ENCODE measurements around the gene DENND1B. TPM values are rescaled to one million over a fixed set of nuclear protein-coding genes. Genes with fewer than 3 reads are reported as not detected.

Gene DENND1B
- total and polyA plus RNA-seq, 2 donors (not counting 1 experiment from before 2014, with no cell fraction given) = 4.3 to 25.4 TPM

DNA sequence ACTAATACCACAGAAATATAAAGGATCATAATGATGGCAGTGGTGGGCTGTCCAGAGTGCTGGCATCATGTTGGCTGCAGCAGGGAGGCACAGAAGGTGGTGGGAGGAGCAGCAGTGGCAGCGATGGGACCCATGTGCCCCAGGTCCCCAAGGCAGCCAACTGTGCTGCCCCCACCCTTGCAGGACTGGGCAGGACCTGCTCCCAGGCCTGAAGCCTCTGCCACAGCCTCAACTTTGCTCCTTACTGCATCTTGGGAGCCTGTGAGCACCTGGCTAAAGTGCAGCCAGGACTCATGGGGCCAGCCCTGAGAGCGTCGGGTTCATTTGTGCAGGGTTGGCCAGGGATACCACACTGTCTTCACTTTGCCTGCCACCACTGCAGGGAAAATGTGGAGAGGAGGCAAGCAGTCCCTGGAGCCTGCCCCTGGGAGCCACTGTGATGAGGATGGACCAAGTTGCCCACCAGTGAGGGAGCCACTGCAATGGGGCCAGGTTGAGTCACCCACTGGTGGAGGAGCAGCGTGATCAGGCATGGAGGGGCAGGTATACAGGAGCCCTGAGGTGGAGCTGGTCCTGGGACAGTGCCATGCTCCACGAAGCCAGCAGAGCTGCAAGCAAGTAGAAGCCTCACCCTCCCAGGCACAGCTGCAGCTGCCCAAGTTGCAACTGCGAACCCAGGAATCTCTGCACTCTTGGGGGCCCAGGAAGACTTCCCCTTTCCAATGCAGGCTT, 25.3 kb upstream of the DENND1B start:
- DNase-seq = no peak
- Histone ChIP-seq H3K4me2 (replicated peaks; ENCODE audit: low read depth, low read length, poor library complexity, severe bottlenecking) (no peak overlapping the region), H3K9ac (ENCODE audit: low read length) (no peak overlapping the region), H3K79me2 (ENCODE audit: control insufficient read depth, insufficient read depth, low read length) (no peaks in the 10 kb centered on the region), H3K4me1 (ENCODE audit: control insufficient read depth in 2 of 2, insufficient read depth in 2 of 2, low read length in 2 of 2) (no peaks in the 10 kb centered on the region), H4K20me1 (ENCODE audit: control insufficient read depth, insufficient read depth, low read length, poor library complexity, severe bottlenecking) (no peaks in the 10 kb centered on the region), H2AFZ (ENCODE audit: insufficient read depth, low read depth, low read length, poor library complexity, severe bottlenecking) (no peak overlapping the region), H3K27ac (ENCODE audit: low read length in 2 of 2) (no peak overlapping the region), H3K9me3 (ENCODE audit: control extremely low read depth in 1 of 3, control insufficient read depth in 2 of 3, insufficient read depth in 1 of 3, low read length in 2 of 3) (peaks cover 0 to 40% (median 37%) of the 10 kb centered on the region in 3 donors), H3K4me3 (ENCODE audit: control extremely low read depth in 1 of 5, extremely low read depth in 1 of 5, insufficient read depth in 1 of 5, low read depth in 2 of 5, low read length in 4 of 5) (no peak overlapping the region), H3K36me3 (replicated peaks in 1 of 2; ENCODE audit: control extremely low read depth in 1 of 2, control insufficient read depth in 1 of 2, extremely low read depth in 1 of 2, insufficient read depth in 2 of 2, low read length in 1 of 2) (no peaks in the 10 kb centered on the region), H3K27me3 (replicated peaks in 1 of 4; ENCODE audit: control extremely low read depth in 1 of 4, control insufficient read depth in 3 of 4, insufficient read depth in 4 of 4, low read length in 3 of 4) (peaks cover 0 to 9% (median 2%) of the 10 kb centered on the region in 4 experiments)
- POLR2A ChIA-PET = no interaction called here
- Mint-ChIP-seq H3K27me3 (no peaks in the 10 kb centered on the region), H3K4me1 (no peaks in the 10 kb centered on the region), H3K4me3 (no peak overlapping the region), H3K27ac (no peak overlapping the region), H3K9me3 (ENCODE audit: insufficient read depth) (peaks cover 19% of the 10 kb centered on the region)
- intact Hi-C loops (cut with micrococcal nuclease) = no loop called here
- ATAC-seq (ENCODE audit: low read depth) = no peak
- 88% methylated on average over 6 of the region's 6 CpGs for WGBS (ENCODE audit: insufficient coverage)
- CTCF ChIA-PET = no interaction called here
- TF ChIP-seq, protein P1, sequence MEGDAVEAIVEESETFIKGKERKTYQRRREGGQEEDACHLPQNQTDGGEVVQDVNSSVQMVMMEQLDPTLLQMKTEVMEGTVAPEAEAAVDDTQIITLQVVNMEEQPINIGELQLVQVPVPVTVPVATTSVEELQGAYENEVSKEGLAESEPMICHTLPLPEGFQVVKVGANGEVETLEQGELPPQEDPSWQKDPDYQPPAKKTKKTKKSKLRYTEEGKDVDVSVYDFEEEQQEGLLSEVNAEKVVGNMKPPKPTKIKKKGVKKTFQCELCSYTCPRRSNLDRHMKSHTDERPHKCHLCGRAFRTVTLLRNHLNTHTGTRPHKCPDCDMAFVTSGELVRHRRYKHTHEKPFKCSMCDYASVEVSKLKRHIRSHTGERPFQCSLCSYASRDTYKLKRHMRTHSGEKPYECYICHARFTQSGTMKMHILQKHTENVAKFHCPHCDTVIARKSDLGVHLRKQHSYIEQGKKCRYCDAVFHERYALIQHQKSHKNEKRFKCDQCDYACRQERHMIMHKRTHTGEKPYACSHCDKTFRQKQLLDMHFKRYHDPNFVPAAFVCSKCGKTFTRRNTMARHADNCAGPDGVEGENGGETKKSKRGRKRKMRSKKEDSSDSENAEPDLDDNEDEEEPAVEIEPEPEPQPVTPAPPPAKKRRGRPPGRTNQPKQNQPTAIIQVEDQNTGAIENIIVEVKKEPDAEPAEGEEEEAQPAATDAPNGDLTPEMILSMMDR (IDR thresholded peaks at IDR 0.05) = no peak
- TF ChIP-seq EZH2 (IDR thresholded peaks at IDR 0.05; ENCODE audit: borderline replicate concordance, insufficient read depth, low read depth, low read length, poor library complexity, severe bottlenecking) = no peak

DNA sequence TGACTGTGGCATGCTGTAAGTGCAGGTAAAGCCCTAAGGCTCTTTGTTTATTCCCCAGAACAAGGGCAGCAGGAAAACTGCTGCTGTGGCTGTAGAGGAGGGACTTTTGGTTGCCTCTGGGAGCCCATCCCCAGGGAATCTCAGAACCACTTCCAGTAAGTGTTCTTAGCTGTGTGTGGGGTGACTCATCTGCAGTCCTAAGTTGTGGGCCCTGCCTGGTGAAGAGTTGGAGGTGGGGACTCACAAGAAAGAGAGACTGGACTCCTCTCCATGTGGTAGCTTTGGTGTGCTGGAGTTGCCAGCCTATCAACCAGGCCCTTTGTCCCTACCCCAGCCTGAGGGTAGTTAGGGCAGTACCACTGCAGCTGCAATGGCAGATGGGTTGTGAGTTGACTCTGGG, 24.0 kb upstream of the DENND1B start:
- CTCF ChIA-PET = no interaction called here
- TF ChIP-seq, protein P1 (IDR thresholded peaks at IDR 0.05) = no peak
- TF ChIP-seq EZH2 (IDR thresholded peaks at IDR 0.05; ENCODE audit: borderline replicate concordance, insufficient read depth, low read depth, low read length, poor library complexity, severe bottlenecking) = no peak
- no peaks in the 10 kb centered on the region for H3K4me1 Mint-ChIP-seq
- Histone ChIP-seq H3K79me2 (ENCODE audit: control insufficient read depth, insufficient read depth, low read length) (no peaks in the 10 kb centered on the region), H3K27ac (ENCODE audit: low read length in 2 of 2) (no peak overlapping the region), H3K4me2 (replicated peaks; ENCODE audit: low read depth, low read length, poor library complexity, severe bottlenecking) (no peak overlapping the region), H2AFZ (ENCODE audit: insufficient read depth, low read depth, low read length, poor library complexity, severe bottlenecking) (no peak overlapping the region), H3K27me3 (replicated peaks in 1 of 4; ENCODE audit: control extremely low read depth in 1 of 4, control insufficient read depth in 3 of 4, insufficient read depth in 4 of 4, low read length in 3 of 4) (peaks cover 0 to 9% (median 2%) of the 10 kb centered on the region in 4 experiments), H3K9ac (ENCODE audit: low read length) (no peak overlapping the region), H3K36me3 (replicated peaks in 1 of 2; ENCODE audit: control extremely low read depth in 1 of 2, control insufficient read depth in 1 of 2, extremely low read depth in 1 of 2, insufficient read depth in 2 of 2, low read length in 1 of 2) (no peaks in the 10 kb centered on the region), H3K4me3 (ENCODE audit: control extremely low read depth in 1 of 5, extremely low read depth in 1 of 5, insufficient read depth in 1 of 5, low read depth in 2 of 5, low read length in 4 of 5) (no peak overlapping the region), H4K20me1 (ENCODE audit: control insufficient read depth, insufficient read depth, low read length, poor library complexity, severe bottlenecking) (no peaks in the 10 kb centered on the region), H3K4me1 (ENCODE audit: control insufficient read depth in 2 of 2, insufficient read depth in 2 of 2, low read length in 2 of 2) (no peaks in the 10 kb centered on the region), H3K9me3 (ENCODE audit: control extremely low read depth in 1 of 3, control insufficient read depth in 2 of 3, insufficient read depth in 1 of 3, low read length in 2 of 3) (peaks cover 0 to 41% (median 37%) of the 10 kb centered on the region in 3 donors)
- H3K27ac Mint-ChIP-seq = no peak overlapping the region
- peaks cover 19% of the 10 kb centered on the region for H3K9me3 Mint-ChIP-seq (ENCODE audit: insufficient read depth)
- no peaks in the 10 kb centered on the region for H3K27me3 Mint-ChIP-seq
- no peak overlapping the region for H3K4me3 Mint-ChIP-seq
- ATAC-seq (ENCODE audit: low read depth) (no peak), DNase-seq (no peak)
- intact Hi-C loops (cut with micrococcal nuclease) = no loop called here
- POLR2A ChIA-PET = no interaction called here
